CD4-positive, alpha-beta T cell treated with Interferon alpha-2 for 1 hour (primary cell): Measurements from ENCODE around the gene APOL6.
"Not testable (repeated sequence)": the region's sequence is repeated elsewhere in the genome, so short reads cannot be mapped to it uniquely, and the experiment has no call there.

Source experiments
- DNase-seq, 2 donors: peaks; one replicate each; pipeline ENCODE4 v3.0.0-alpha.2; 2020 to 2022

APOL6 gene

GRCh38 chr22:35681454-35682052, 33.3 kb downstream of the APOL6 start:
- no peak for DNase-seq

- DNase-seq = no peak
Measured at GRCh38 chr22:35683560-35683959, 35.3 kb downstream of the APOL6 start.

DNA sequence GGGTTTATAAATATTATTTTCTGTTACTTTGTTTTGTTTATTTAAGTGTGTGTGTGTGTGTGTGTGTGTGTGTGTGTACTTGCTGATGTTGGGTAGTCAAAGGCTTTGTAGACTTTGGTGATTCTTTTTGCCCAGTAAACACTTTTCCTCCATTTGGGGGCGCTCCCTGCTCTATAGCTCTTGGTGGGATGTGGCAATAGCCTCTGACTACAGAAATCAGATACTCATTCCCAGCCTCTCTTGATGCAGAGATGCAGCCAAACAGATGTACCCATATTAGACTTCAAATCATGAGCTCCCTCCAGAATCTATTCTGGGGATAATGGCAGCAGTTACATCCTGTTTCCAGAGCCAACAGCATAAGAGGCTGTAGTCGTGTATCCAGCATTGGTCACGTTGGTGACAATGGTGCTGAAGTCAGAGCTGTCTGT, 36.0 kb downstream of the APOL6 start:
- DNase-seq = no peak

DNA sequence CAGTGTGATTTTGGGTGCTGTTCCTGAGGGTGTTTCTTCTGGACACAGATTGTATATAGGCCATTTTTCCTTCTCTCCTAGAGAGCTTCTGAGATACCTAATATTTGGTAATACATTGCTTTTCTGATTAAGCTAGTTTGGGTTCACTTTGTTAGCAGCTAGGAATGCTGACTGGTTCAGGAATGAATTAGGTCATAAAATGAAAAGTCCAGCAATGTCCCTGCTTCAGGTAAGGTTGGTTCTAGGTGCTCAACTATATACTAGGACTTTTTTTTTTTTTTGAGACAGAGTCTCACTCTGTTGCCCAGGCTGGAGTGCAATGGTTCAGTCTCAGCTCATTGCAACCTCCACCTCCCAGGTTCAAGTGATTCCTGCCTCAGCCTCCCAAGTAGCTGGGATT, 36.5 kb downstream of the APOL6 start:
- no peak for DNase-seq

DNA sequence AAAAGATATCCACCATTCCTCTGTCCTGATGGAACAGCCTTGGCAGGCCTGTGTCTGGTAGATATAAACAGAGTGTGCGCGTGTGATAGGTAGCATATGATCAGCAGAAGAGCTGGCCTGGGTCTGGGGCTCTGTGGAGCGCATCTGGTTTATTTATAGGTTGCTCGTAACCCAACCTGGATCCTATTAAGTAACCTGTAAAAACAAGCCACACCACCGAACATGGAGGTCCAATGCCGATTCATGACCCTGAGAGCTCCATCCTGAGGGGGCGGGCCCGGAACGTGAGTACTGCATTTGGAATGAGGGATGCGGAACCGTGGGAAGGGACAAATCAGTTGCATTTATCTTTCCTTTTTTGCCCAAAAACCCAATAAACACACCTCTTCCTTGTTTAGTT, 37.5 kb downstream of the APOL6 start:
- DNase-seq = no peak

GRCh38 chr22:35686298-35686697, 38.1 kb downstream of the APOL6 start:
- DNase-seq = no peak

GRCh38 chr22:35687461-35687860, 39.2 kb downstream of the APOL6 start:
- DNase-seq = no peak

- no peak for DNase-seq
Measured at GRCh38 chr22:35688913-35689675, 40.8 kb downstream of the APOL6 start.

DNA sequence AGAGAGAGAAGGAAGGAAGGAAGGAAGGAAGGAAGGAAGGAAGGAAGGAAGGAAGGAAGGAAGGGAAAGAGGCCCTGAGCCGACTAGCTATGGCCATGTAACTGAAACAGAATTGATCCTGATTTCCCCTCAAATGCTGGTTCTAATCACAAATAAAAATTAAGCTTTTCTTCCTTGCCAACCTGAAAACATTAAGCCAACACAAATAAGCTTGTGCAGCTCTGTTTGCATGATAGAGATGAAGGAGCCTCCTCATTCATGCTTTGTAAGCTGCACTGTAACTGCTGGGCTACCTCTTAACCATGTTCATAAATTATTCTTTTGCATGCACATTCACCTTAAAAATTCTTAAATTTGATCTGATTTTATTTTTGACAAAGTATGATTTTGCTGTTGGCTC, 41.8 kb downstream of the APOL6 start:
- no peak for DNase-seq

DNA sequence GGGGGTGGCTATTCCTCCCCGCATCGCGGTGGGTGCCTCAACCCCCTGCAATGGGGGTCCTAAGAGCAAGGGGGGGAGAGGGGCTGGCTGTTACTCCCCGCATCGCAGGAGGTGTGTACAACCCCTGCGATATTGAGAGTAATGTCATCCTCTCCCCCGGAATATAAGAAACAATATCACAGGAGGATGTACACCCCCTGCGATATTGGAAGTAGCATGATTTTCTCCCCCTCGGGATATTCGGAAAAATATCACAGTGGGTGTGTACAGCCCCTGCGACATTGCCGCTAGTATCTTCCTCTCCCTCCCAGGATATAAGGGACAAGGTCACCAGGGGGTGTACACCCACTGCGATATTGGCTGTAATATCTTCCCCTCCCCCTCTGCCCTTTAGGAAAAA, 47.0 kb downstream of the APOL6 start:
- no peak for DNase-seq

GRCh38 chr22:35697142-35697541, 48.9 kb downstream of the APOL6 start:
- DNase-seq = no peak

GRCh38 chr22:35699852-35700251, 51.6 kb downstream of the APOL6 start:
- not testable (repeated sequence) for DNase-seq

GRCh38 chr22:35703861-35704584, 55.8 kb downstream of the APOL6 start:
- no peak for DNase-seq

- DNase-seq = no peak
Measured at GRCh38 chr22:35705141-35705540, 56.9 kb downstream of the APOL6 start.

- no peak for DNase-seq
Measured at GRCh38 chr22:35708453-35708852, 60.2 kb downstream of the APOL6 start.

- DNase-seq = no peak
Measured at GRCh38 chr22:35708917-35709316, 60.7 kb downstream of the APOL6 start.

DNA sequence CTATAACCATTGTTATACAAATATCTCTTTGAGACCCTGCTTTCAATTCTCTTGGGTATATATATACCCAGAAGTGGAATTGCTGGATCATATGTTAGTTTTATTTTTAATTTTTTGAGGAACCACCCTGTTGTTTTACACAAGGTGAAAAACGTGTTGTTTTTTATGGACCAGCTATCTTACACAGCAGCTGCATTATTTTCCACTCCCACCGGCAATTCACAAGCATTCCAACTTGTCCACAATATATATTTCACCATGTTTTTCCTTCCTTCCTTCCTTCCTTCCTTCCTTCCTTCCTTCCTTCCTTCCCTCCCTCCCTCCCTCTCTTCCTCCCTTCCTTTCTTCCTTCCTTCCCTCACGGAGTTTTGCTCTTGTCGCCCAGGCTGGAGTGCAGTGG, 63.1 kb downstream of the APOL6 start:
- DNase-seq = no peak

DNA sequence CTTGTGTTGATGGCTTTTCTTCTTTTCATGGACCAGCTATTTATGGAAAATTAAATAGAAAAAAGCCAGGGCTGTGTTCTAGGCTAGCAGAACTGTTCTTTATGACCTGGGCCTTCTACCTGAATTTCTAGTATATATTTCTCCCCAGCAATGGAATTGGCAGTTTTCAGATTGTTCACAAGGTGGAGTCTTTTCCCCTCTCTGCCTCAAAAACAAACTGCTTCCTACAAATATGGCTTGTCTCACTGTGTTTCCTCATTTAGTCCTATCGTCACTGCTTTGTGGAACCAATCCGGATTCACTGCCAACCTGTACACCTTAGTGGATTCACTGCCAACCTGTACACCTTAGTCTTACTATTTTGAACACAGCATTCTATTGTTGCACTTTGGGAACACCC, 64.4 kb downstream of the APOL6 start:
- DNase-seq = no peak

DNA sequence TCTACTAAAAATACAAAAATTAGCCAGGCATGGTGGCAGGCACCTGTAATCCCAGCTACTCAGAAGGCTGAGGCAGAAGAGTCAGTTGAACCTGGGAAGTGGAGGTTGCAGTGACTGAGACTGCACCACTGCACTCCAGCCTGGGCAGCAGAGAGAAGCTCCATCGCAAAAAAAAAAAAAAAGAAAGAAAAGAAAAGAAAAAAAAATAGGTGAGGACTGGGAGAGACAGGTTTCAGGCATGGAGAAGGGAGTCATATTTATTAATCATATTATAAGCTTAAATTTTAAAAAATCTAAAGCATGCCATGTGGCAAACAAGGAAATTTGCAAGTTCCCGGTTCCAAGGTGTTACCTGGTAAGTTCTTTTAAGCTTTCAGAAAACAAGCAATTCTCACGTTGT, 69.3 kb downstream of the APOL6 start, which contains the start of gene APOL5:
Gene APOL5, plus strand, starts transcription at position 301 of the 400 bp plus-strand sequence. Its CDS starts 0 bp downstream, at position 301.
- DNase-seq = no peak
